Thoracic aorta (tissue), 2 donors: ENCODE measurements around the gene STX8. TPM values are rescaled to one million over a fixed set of nuclear protein-coding genes. Genes with fewer than 3 reads are reported as not detected.
"Not testable (repeated sequence)": the region's sequence is repeated elsewhere in the genome, so short reads cannot be mapped to it uniquely, and the experiment has no call there.

Experiments
- ATAC-seq: fragments of 150-250 bp; one replicate; pipeline ENCODE4 v1.8.0; 2017; ENCODE audit warnings: low read depth; ENCODE audit not compliant: insufficient number of reproducible peaks, low FRiP score
- DNase-seq: peaks from one replicate; pipeline ENCODE4 v3.0.0-alpha.2; 2020; ENCODE audit warnings: low spot score
- H3K27ac ChIP-seq, 2 donors: fragments of 200-600 bp; sonication (generic); 1 replicate in 1 of 2; 2 replicates in 1 of 2; pipeline ENCODE4 v1.5.1; 2016; ENCODE audit warnings: mild to moderate bottlenecking in 2 of 2, moderate library complexity in 2 of 2
- H3K27me3 ChIP-seq: fragments of 200-600 bp; sonication (generic); replicated peaks from 2 replicates; pipeline ENCODE4 v1.6.0; 2016; ENCODE audit warnings: mild to moderate bottlenecking; ENCODE audit not compliant: insufficient read depth
- H3K36me3 ChIP-seq: fragments of 200-600 bp; sonication (generic); one replicate; pipeline ENCODE4 v1.5.1; 2016
- H3K4me1 ChIP-seq, 2 donors: fragments of 200-600 bp; sonication (generic); 1 replicate in 1 of 2; 2 replicates in 1 of 2; pipeline versions ENCODE4 v1.5.1 to v1.6.0; 2016; ENCODE audit warnings: low read depth in 2 of 2, mild to moderate bottlenecking in 1 of 2; ENCODE audit not compliant: control insufficient read depth in 1 of 2
- H3K4me3 ChIP-seq: fragments of 200-600 bp; sonication (generic); 2 replicates; pipeline ENCODE4 v1.5.1; 2016; ENCODE audit warnings: mild to moderate bottlenecking
- H3K9me3 ChIP-seq: fragments of 200-600 bp; sonication (generic); 2 replicates; pipeline ENCODE4 v1.5.1; 2016
- total RNA-seq, 2 donors: library from RNA; depleted of rRNA; stranded (reverse); fragments of >200 nt; gene quantifications; one replicate each; pipeline versions ENCODE4 v1.1.0 to v1.2.3, GENCODE V29; 2016
- TF ChIP-seq, protein P1 (sequence below): fragments of 200-600 bp; sonication (generic); IDR thresholded peaks from one replicate; pipeline ENCODE4 v1.5.1; 2019; ENCODE audit warnings: antibody characterized with exemption

STX8 gene
- total RNA-seq, 2 donors from 2014 or later, result 93.9 to 99.8 TPM

DNA sequence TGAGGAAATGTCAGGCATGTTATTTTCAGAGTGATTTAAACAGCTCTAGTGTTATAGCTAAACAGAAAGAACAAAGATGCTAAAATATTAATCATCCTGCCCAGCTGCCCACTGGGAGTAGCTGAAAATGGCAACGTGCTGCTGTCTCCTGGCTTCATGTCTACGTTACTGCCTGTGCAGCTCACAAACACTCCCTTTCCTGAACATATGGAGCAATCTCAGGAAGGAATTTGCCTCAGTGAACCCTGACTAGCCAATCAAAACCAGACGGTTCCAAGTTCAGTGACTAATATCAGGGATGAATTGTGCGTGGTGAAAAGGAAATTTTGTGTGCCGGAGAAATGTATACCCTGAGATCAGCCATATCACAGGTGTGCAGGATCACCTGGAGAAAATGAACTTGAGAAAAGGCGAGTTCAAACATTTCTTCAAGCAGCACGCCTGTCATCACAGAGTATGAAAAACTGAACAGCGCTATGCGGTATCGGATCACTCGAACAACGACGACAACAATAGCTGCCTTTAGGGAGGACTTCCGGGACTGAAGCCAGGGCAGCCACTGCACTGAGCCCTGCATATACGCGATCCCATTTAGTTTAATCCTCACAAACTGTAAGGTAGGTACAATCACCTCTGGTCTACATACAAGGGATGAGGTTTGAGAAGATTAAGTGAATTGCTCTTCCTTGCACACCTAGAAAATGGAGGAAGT lies 110.3 kb downstream of the STX8 start:
- Histone ChIP-seq H3K4me1 (peaks cover 5 to 18% of the 10 kb centered on the region in 2 donors), H3K27me3 (no peaks in the 10 kb centered on the region), H3K4me3 (peak overlapping the region; percentile 47), H3K36me3 (no peaks in the 10 kb centered on the region), H3K9me3 (no peaks in the 10 kb centered on the region), H3K27ac (peak overlapping the region in 1 of 2 donors; percentile 40)
- TF ChIP-seq, protein P1, sequence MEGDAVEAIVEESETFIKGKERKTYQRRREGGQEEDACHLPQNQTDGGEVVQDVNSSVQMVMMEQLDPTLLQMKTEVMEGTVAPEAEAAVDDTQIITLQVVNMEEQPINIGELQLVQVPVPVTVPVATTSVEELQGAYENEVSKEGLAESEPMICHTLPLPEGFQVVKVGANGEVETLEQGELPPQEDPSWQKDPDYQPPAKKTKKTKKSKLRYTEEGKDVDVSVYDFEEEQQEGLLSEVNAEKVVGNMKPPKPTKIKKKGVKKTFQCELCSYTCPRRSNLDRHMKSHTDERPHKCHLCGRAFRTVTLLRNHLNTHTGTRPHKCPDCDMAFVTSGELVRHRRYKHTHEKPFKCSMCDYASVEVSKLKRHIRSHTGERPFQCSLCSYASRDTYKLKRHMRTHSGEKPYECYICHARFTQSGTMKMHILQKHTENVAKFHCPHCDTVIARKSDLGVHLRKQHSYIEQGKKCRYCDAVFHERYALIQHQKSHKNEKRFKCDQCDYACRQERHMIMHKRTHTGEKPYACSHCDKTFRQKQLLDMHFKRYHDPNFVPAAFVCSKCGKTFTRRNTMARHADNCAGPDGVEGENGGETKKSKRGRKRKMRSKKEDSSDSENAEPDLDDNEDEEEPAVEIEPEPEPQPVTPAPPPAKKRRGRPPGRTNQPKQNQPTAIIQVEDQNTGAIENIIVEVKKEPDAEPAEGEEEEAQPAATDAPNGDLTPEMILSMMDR, result no peak
- DNase-seq, result no peak
- ATAC-seq, result peak; percentile 72

DNA sequence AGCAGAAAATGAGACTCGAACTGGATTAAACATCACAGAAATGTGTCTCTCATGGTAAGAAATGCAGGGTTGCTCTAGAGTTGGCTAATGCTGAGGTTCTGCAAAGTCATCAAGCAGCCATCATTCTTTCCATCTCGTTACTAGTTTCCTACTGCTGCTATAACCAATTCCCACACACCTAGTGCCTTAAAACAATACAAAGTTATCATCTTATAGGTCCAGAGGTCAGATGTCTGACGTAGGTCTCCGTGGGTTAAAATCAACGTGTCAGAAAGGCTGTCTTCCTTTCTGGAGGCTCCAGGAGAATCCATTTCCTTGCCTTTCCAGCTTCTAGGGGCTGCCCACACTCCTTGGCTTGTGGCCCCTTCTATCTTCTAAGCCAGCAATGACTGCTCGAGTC lies 118.6 kb downstream of the STX8 start:
- Histone ChIP-seq H3K4me1 (no peaks in the 10 kb centered on the region), H3K9me3 (peaks cover 5% of the 10 kb centered on the region), H3K4me3 (no peak overlapping the region), H3K27me3 (no peaks in the 10 kb centered on the region), H3K27ac (no peak overlapping the region), H3K36me3 (no peaks in the 10 kb centered on the region)
- DNase-seq (no peak), ATAC-seq (no peak)
- TF ChIP-seq, protein P1, result no peak

- Histone ChIP-seq H3K36me3 (no peaks in the 10 kb centered on the region), H3K9me3 (peaks cover 5% of the 10 kb centered on the region), H3K4me1 (no peaks in the 10 kb centered on the region), H3K27ac (no peak overlapping the region), H3K4me3 (no peak overlapping the region), H3K27me3 (no peaks in the 10 kb centered on the region)
- DNase-seq (no peak), ATAC-seq (no peak)
- TF ChIP-seq, protein P1, result no peak
These were observed 119.3 kb downstream of the STX8 start for GRCh38 chr17:9456330-9456729.

- H3K4me1 ChIP-seq, result peaks cover 0 to under 1% of the 10 kb centered on the region in 2 donors
- DNase-seq (no peak), ATAC-seq (no peak)
- H3K9me3 ChIP-seq, result no peaks in the 10 kb centered on the region
- no peaks in the 10 kb centered on the region for H3K36me3 ChIP-seq
- no peak overlapping the region for H3K27ac ChIP-seq
- TF ChIP-seq, protein P1, result no peak
- H3K4me3 ChIP-seq, result no peak overlapping the region
- H3K27me3 ChIP-seq, result no peaks in the 10 kb centered on the region
These were observed 123.7 kb downstream of the STX8 start for GRCh38 chr17:9451934-9452333.

- H3K27ac ChIP-seq, ATAC-seq, DNase-seq, H3K27me3 ChIP-seq, H3K36me3 ChIP-seq, H3K4me3 ChIP-seq, H3K9me3 ChIP-seq, H3K4me1 ChIP-seq: not testable (repeated sequence)
These were observed 128.3 kb downstream of the STX8 start for GRCh38 chr17:9447298-9447697.

GRCh38 chr17:9446528-9446927 lies 129.1 kb downstream of the STX8 start:
- H3K27me3 ChIP-seq, result no peaks in the 10 kb centered on the region
- H3K36me3 ChIP-seq, result no peaks in the 10 kb centered on the region
- ATAC-seq, result no peak
- H3K4me3 ChIP-seq, result no peak overlapping the region
- TF ChIP-seq, protein P1, result no peak
- H3K4me1 ChIP-seq, result peaks cover 0 to 7% of the 10 kb centered on the region in 2 donors
- no peak for DNase-seq
- H3K9me3 ChIP-seq, result no peaks in the 10 kb centered on the region
- no peak overlapping the region for H3K27ac ChIP-seq
